Measurements from ENCODE around the gene SEPSECS.

SEPSECS gene

GRCh38 chr4:25081866-25082471 lies 78.3 kb downstream of the SEPSECS start:
- DNase-seq (ENCODE audit: low read depth): no peak

- DNase-seq (ENCODE audit: low read depth): no peak
Measured at GRCh38 chr4:25080571-25080970, 79.7 kb downstream of the SEPSECS start.

- DNase-seq (ENCODE audit: low read depth): no peak
Measured at GRCh38 chr4:25078523-25078922, 81.7 kb downstream of the SEPSECS start.

- no peak for DNase-seq (ENCODE audit: low read depth)
Measured at GRCh38 chr4:25076625-25077398, 83.4 kb downstream of the SEPSECS start.

GRCh38 chr4:25075851-25076250 lies 84.4 kb downstream of the SEPSECS start:
- no peak for DNase-seq (ENCODE audit: low read depth)

GRCh38 chr4:25075129-25075528 lies 85.1 kb downstream of the SEPSECS start:
- no peak for DNase-seq (ENCODE audit: low read depth)

- no peak for DNase-seq (ENCODE audit: low read depth)
Measured at GRCh38 chr4:25070545-25070944, 89.7 kb downstream of the SEPSECS start.
